ENCODE results near the gene ZBTB33.

ZBTB33 gene

GRCh38 chrX:120235284-120235683 lies 15.3 kb upstream of the ZBTB33 start:
- H3K27ac ChIP-seq, result no peak overlapping the region
- H4K20me1 ChIP-seq, result no peaks in the 10 kb centered on the region
- no peak overlapping the region for H3K4me2 ChIP-seq
- peaks cover 16% of the 10 kb centered on the region for H3K9me3 ChIP-seq
- 0 out of 2 replicates have a peak, but pooled peaks cover 5% of the 10 kb centered on the region for H3K36me3 ChIP-seq
- TF ChIP-seq Cebpa-rat (IDR thresholded peaks at IDR 0.05), result no peak
- no peak overlapping the region for H3K4me3 ChIP-seq
- no peaks in the 10 kb centered on the region for H3K4me1 ChIP-seq
- no peaks in the 10 kb centered on the region for H3K27me3 ChIP-seq
- no peak overlapping the region for H3K9ac ChIP-seq

DNA sequence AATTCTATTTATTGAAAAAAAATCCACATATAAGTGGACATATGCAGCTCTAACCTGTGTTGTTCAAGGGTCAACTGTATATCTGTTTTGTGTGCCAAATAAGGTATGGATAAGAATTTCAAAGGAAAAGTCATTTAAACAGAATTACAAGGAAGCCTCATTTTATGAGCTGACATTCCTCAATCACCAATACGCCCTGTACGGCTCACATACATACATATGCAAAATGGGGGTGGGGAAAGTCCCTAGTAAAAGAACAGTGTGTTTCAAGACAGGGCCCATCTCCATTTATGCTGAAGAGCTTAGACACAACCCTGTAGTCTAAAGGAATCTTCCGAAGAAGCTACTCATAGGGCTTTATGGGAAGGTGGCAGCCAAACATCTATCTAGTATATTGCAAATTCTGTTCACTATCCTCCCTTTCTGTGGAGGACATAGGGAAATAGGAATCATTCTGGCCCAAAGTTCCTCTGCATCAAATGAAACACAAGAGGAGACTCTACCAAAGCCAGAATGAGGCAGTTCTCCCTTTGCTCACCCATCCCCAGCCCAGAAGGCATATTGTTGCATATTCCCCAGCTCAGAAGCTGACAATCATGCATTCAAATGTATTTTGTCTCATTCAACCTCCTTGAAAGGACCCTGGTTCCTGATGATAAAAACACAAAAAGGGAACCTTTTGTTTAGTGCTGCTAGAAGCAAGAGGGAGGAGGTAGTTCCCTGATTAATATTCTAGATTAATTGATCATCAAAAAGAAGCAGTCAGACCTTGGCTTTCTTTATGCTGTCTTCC lies 13.7 kb upstream of the ZBTB33 start:
- Histone ChIP-seq H3K27me3 (no peaks in the 10 kb centered on the region), H3K4me2 (no peak overlapping the region), H3K9ac (no peak overlapping the region), H4K20me1 (no peaks in the 10 kb centered on the region), H3K36me3 (0 out of 2 replicates have a peak, but pooled peaks cover 5% of the 10 kb centered on the region), H3K9me3 (peaks cover 8% of the 10 kb centered on the region), H3K4me3 (no peak overlapping the region), H3K27ac (no peak overlapping the region), H3K4me1 (no peaks in the 10 kb centered on the region)
- no peak for TF ChIP-seq Cebpa-rat (IDR thresholded peaks at IDR 0.05)

GRCh38 chrX:120238933-120239332 lies 11.7 kb upstream of the ZBTB33 start:
- Histone ChIP-seq H3K9me3 (no peaks in the 10 kb centered on the region), H3K27me3 (no peaks in the 10 kb centered on the region), H3K4me3 (no peak overlapping the region), H3K36me3 (0 out of 2 replicates have a peak, but pooled peaks cover 5% of the 10 kb centered on the region), H3K27ac (no peak overlapping the region), H3K4me1 (peaks cover 11% of the 10 kb centered on the region), H4K20me1 (no peaks in the 10 kb centered on the region), H3K9ac (no peak overlapping the region), H3K4me2 (no peak overlapping the region)
- TF ChIP-seq Cebpa-rat (IDR thresholded peaks at IDR 0.05), result no peak

GRCh38 chrX:120242813-120243212 lies 7.8 kb upstream of the ZBTB33 start:
- Histone ChIP-seq H3K9me3 (no peaks in the 10 kb centered on the region), H4K20me1 (no peaks in the 10 kb centered on the region), H3K4me2 (peak overlapping the region; percentile 70), H3K4me3 (no peak overlapping the region), H3K9ac (no peak overlapping the region), H3K27me3 (no peaks in the 10 kb centered on the region), H3K4me1 (peaks cover 13% of the 10 kb centered on the region), H3K36me3 (0 out of 2 replicates have a peak, but pooled peaks cover 5% of the 10 kb centered on the region), H3K27ac (no peak overlapping the region)
- TF ChIP-seq Cebpa-rat (IDR thresholded peaks at IDR 0.05), result no peak

DNA sequence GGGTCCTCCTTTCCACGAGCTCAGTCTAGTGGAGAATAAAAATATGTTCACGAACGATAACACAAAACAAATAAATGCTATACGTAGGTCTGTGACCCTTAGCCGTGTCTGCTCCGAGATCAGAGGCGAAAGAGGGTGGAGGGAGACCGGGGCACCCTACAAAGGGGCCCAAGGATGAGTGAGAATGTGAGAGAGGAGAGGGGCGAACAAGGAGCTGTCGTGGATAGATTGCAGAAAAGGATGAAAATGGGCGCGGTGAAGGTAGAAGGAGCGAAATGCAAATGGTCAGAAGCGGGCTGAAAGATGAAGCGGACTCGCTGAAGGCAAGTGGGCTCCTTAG lies 6.2 kb upstream of the ZBTB33 start:
- Histone ChIP-seq H3K4me2 (peak overlapping the region; percentile 70), H3K27ac (peak overlapping the region; percentile 50; the same call in 1 of the 2 replicates), H3K9ac (peak overlapping the region; percentile 76), H3K36me3 (no peaks in the 10 kb centered on the region), H3K27me3 (no peaks in the 10 kb centered on the region), H3K4me1 (peaks cover 13% of the 10 kb centered on the region), H3K9me3 (no peaks in the 10 kb centered on the region), H4K20me1 (no peaks in the 10 kb centered on the region), H3K4me3 (peak overlapping the region; percentile 73)
- no peak for TF ChIP-seq Cebpa-rat (IDR thresholded peaks at IDR 0.05)

GRCh38 chrX:120244735-120245498 lies 5.7 kb upstream of the ZBTB33 start:
- H3K27me3 ChIP-seq, result no peaks in the 10 kb centered on the region
- peaks cover 13% of the 10 kb centered on the region for H3K4me1 ChIP-seq
- no peaks in the 10 kb centered on the region for H4K20me1 ChIP-seq
- H3K9ac ChIP-seq, result peak overlapping the region; percentile 76
- H3K9me3 ChIP-seq, result no peaks in the 10 kb centered on the region
- H3K27ac ChIP-seq, result peak overlapping the region; percentile 50
- no peak for TF ChIP-seq Cebpa-rat (IDR thresholded peaks at IDR 0.05)
- H3K4me3 ChIP-seq, result peak overlapping the region; percentile 73
- H3K36me3 ChIP-seq, result no peaks in the 10 kb centered on the region
- H3K4me2 ChIP-seq, result peak overlapping the region; percentile 70

- Histone ChIP-seq H3K4me2 (peak overlapping the region; percentile 69), H3K4me3 (peak overlapping the region; percentile 76), H3K9ac (peak overlapping the region; percentile 92), H3K4me1 (peaks cover 9% of the 10 kb centered on the region; the same call in 1 of the 2 replicates), H3K27me3 (no peaks in the 10 kb centered on the region), H3K36me3 (peaks cover 29% of the 10 kb centered on the region), H4K20me1 (peaks cover 24% of the 10 kb centered on the region; the same call in 1 of the 2 replicates), H3K27ac (peak overlapping the region; percentile 94), H3K9me3 (no peaks in the 10 kb centered on the region)
- no peak for TF ChIP-seq Cebpa-rat (IDR thresholded peaks at IDR 0.05)
These were observed 929 bp downstream of the ZBTB33 start for GRCh38 chrX:120251471-120252011.

DNA sequence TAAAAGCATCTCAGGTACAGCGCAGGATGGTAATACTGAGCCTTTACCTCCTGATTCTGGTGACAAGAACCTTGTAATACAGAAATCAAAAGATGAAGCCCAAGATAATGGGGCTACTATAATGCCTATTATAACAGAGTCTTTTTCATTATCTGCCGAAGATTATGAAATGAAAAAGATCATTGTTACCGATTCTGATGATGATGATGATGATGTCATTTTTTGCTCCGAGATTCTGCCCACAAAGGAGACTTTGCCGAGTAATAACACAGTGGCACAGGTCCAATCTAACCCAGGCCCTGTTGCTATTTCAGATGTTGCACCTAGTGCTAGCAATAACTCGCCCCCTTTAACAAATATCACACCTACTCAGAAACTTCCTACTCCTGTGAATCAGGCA lies 3.2 kb downstream of the ZBTB33 start:
- no peak overlapping the region for H3K27ac ChIP-seq
- H3K4me1 ChIP-seq, result peaks cover 9% of the 10 kb centered on the region; the same call in 1 of the 2 replicates
- no peaks in the 10 kb centered on the region for H3K27me3 ChIP-seq
- peaks cover 29% of the 10 kb centered on the region for H3K36me3 ChIP-seq
- no peak overlapping the region for H3K4me3 ChIP-seq
- H3K9me3 ChIP-seq, result no peaks in the 10 kb centered on the region
- TF ChIP-seq Cebpa-rat (IDR thresholded peaks at IDR 0.05), result no peak
- peaks cover 42% of the 10 kb centered on the region; the same call in 1 of the 2 replicates for H4K20me1 ChIP-seq
- H3K4me2 ChIP-seq, result no peak overlapping the region
- H3K9ac ChIP-seq, result no peak overlapping the region

GRCh38 chrX:120260369-120260768 lies 9.8 kb downstream of the ZBTB33 start:
- Histone ChIP-seq H3K4me1 (peaks cover 42% of the 10 kb centered on the region), H3K4me3 (no peak overlapping the region), H3K4me2 (no peak overlapping the region), H4K20me1 (0 out of 2 replicates have a peak, but pooled peaks cover 28% of the 10 kb centered on the region), H3K9me3 (no peaks in the 10 kb centered on the region), H3K9ac (no peak overlapping the region), H3K36me3 (peaks cover 5% of the 10 kb centered on the region; the same call in 1 of the 2 replicates), H3K27ac (no peak overlapping the region), H3K27me3 (no peaks in the 10 kb centered on the region)
- TF ChIP-seq Cebpa-rat (IDR thresholded peaks at IDR 0.05), result no peak

Data from BLaER1 (cell line).